CD4-positive, CD25-positive, alpha-beta regulatory T cell (primary cell): ENCODE measurements around the gene CYP27C1. TPM values are rescaled to one million over a fixed set of nuclear protein-coding genes. Genes with fewer than 3 reads are reported as not detected.

Experiments
- ATAC-seq, 2 donors: fragments of 150-1000 bp; cut with Tn5 transposase; one replicate each; pipeline ENCODE4 v1.10.0; 2021; ENCODE audit warnings: low read depth in 2 of 2, moderate number of reproducible peaks in 2 of 2, moderate library complexity in 1 of 2
- DNase-seq, 3 donors: peaks; one replicate each; pipeline versions ENCODE4 v3.0.0 to v3.0.0-alpha.2; 2012 to 2022; ENCODE audit warnings: mixed read lengths in 1 of 3
- H3K27ac ChIP-seq: one replicate; pipeline ENCODE4 v1.7.0; 2013; ENCODE audit warnings: mild to moderate bottlenecking, low read length; ENCODE audit not compliant: insufficient read depth, poor library complexity, severe bottlenecking
- H3K27me3 ChIP-seq: one replicate; pipeline ENCODE4 v1.7.0; 2013; ENCODE audit warnings: low read length; ENCODE audit not compliant: control insufficient read depth, insufficient read depth
- H3K36me3 ChIP-seq: one replicate; pipeline ENCODE4 v1.7.0; 2013; ENCODE audit warnings: mild to moderate bottlenecking, low read length, moderate library complexity; ENCODE audit not compliant: control insufficient read depth, insufficient read depth
- H3K4me1 ChIP-seq: 2 replicates; pipeline ENCODE4 v1.7.0; 2013; ENCODE audit warnings: mild to moderate bottlenecking, low read length; ENCODE audit not compliant: insufficient read depth, control insufficient read depth, poor library complexity, severe bottlenecking
- H3K4me3 ChIP-seq: one replicate; pipeline ENCODE4 v1.7.0; 2013; ENCODE audit warnings: low read depth, mild to moderate bottlenecking, low read length, moderate library complexity
- H3K9me3 ChIP-seq, 2 experiments: 1 replicate in 1 of 2; 2 replicates in 1 of 2; pipeline ENCODE4 v1.7.0; 2013; ENCODE audit warnings: low read length in 2 of 2, mild to moderate bottlenecking in 1 of 2, moderate library complexity in 1 of 2; ENCODE audit not compliant: control insufficient read depth in 2 of 2
- H3K27ac Mint-ChIP-seq, 3 donors: one replicate each; pipeline ENCODE4 v1.8.0; 2020 to 2022; ENCODE audit warnings: mild to moderate bottlenecking in 3 of 3, mixed read lengths in 3 of 3, moderate library complexity in 2 of 3
- H3K27me3 Mint-ChIP-seq: one replicate; pipeline ENCODE4 v1.8.0; 2022; ENCODE audit warnings: mild to moderate bottlenecking, mixed read lengths
- H3K36me3 Mint-ChIP-seq: one replicate; pipeline ENCODE4 v1.8.0; 2020; ENCODE audit warnings: mixed read lengths
- H3K4me1 Mint-ChIP-seq, 4 donors: one replicate each; pipeline ENCODE4 v1.8.0; 2020 to 2022; ENCODE audit warnings: mixed read lengths in 4 of 4, mild to moderate bottlenecking in 1 of 4
- H3K4me3 Mint-ChIP-seq, 4 donors: one replicate each; pipeline ENCODE4 v1.8.0; 2020 to 2022; ENCODE audit warnings: mild to moderate bottlenecking in 4 of 4, mixed read lengths in 4 of 4, moderate library complexity in 3 of 4
- H3K9me3 Mint-ChIP-seq, 7 donors: one replicate each; pipeline ENCODE4 v1.8.0; 2020 to 2022; ENCODE audit warnings: mixed read lengths in 7 of 7, mild to moderate bottlenecking in 3 of 7, moderate library complexity in 2 of 7
- polyA plus RNA-seq, 4 donors: library from polyadenylated mRNA; unstranded; fragments of 300-500 nt; fragmentation: Illumina TruSeq; gene quantifications; one replicate each; pipeline ENCODE4 v1.2.3, GENCODE V29; 2021
- total RNA-seq: library from RNA; stranded (reverse); gene quantifications from one replicate; pipeline ENCODE4 v1.2.3, GENCODE V29; 2022

CYP27C1 gene
- total and polyA plus RNA-seq, 5 donors from 2014 or later: not detected

DNA sequence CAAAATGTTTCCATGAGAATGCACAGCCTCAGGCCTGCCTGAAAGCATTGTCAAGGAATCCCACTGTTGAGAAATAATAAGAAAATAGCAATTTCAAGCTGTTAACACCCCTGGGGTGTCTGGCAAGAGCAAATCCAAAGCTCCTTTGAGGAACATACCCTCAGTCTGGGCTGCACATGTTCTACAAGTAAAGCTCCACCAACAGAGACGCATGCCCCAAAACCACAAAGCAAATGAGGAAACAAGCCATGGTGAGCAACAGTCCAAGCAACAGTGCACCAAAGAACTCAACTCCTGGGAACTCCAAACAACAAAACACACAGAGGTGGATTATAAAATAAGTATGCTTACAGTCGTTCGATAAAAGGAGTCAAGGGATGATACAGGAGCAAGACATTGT is 40.3 kb downstream of the CYP27C1 start:
- Mint-ChIP-seq H3K36me3 (no peaks in the 10 kb centered on the region), H3K9me3 (peaks cover 0 to 6% (median 2%) of the 10 kb centered on the region in 7 donors), H3K4me3 (peak overlapping the region in 1 of 4 donors; percentile 77), H3K27me3 (peaks cover 25% of the 10 kb centered on the region), H3K4me1 (peaks cover 0 to 4% (median 0%) of the 10 kb centered on the region in 4 donors), H3K27ac (no peak overlapping the region)
- no peaks in the 10 kb centered on the region for H3K9me3 ChIP-seq
- no peaks in the 10 kb centered on the region for H3K4me1 ChIP-seq
- no peak overlapping the region for H3K27ac ChIP-seq
- no peak for DNase-seq
- H3K27me3 ChIP-seq: peaks cover 4% of the 10 kb centered on the region
- no peak overlapping the region for H3K4me3 ChIP-seq
- no peaks in the 10 kb centered on the region for H3K36me3 ChIP-seq
- ATAC-seq: no peak

DNA sequence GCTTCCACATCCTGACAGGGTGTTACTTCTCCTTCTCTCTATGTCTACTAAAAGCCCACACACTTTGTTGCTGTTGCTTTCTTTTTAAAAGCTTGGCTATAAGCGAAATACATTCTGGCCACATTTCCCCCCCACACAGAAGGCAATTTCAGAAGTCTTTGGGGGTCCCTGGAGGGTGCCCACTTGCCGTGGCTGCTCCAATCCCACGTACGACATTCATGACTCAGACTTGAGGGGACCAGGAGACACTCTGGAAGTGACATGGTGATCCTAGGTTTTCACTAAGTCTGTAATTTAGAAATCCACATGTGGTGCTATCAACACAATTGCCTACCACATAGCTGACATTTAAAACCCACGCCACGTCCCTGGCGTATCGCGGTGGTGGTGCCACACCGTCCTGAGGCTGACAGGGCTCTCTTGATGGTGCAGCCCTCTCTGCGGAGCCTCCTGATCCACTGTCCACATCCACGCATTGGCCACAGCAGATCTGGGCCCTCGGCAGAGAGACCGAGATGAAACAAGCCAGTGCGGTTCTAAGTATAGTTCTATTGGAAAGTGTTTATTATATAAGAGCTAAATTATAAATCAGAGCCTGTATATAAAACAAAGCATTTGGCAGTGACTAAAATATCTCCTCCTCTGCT is 42.4 kb downstream of the CYP27C1 start:
- Mint-ChIP-seq H3K9me3 (peaks cover 0 to 6% (median 2%) of the 10 kb centered on the region in 7 donors), H3K4me1 (no peaks in the 10 kb centered on the region)

DNA sequence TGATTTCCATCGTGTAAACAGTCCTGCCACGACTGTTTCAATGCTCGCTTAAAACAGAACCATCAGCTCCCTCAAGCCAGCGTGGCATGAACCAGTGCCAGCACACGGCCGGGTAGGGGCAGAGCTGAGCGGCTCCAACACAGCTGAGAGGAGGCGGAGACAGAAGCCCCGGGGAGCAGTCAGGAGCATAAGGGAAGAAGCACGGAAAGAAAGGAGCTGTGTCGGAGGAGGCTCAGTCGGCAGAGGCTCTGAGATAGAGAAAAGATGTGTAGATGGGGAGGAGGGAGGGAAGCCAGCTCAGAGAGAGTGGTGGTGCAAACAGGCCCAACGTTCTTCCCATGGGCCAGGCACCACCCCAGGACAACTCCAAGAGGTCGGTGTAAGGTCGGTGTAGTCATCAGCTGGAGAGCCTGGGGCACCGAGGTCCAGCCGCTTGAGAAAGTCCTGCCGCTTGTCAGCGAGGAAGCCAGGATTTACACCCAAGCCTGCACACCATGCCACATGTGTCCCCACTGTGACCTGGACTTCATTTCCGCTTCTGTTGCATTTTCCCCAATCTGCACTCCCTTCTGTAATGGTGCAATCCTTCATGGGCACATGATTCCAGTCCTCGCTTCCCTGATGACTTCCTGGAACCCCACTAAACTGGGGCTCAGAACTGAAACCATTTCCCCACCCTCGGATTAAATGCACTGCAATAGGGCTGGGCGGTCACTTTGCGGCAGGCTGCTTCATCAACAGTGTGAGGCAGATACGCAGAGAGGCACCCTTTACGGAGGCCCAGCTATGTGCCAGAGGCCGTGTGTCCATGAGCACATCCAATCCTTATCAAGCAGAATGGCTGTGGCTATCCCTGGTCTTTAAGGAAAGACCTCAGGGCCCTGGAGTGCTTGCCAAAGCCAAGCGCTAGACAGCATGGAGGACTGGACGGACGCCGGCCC is 43.5 kb downstream of the CYP27C1 start:
- no peaks in the 10 kb centered on the region for H3K36me3 ChIP-seq
- H3K27me3 ChIP-seq: peaks cover 4% of the 10 kb centered on the region
- no peak overlapping the region for H3K27ac ChIP-seq
- no peak overlapping the region for H3K4me3 Mint-ChIP-seq
- no peak overlapping the region for H3K4me3 ChIP-seq
- H3K9me3 Mint-ChIP-seq: peaks cover 0 to 6% (median 2%) of the 10 kb centered on the region in 7 donors
- no peaks in the 10 kb centered on the region for H3K4me1 ChIP-seq
- H3K36me3 Mint-ChIP-seq: no peaks in the 10 kb centered on the region
- no peak overlapping the region for H3K27ac Mint-ChIP-seq
- no peaks in the 10 kb centered on the region for H3K9me3 ChIP-seq
- no peak for ATAC-seq
- peaks cover 16% of the 10 kb centered on the region for H3K27me3 Mint-ChIP-seq
- no peaks in the 10 kb centered on the region for H3K4me1 Mint-ChIP-seq
- no peak for DNase-seq

More for the DNA sequence above, 42.4 kb downstream of the CYP27C1 start:
- Mint-ChIP-seq H3K27me3 (peaks cover 14% of the 10 kb centered on the region), H3K36me3 (no peaks in the 10 kb centered on the region), H3K27ac (no peak overlapping the region), H3K4me3 (no peak overlapping the region)
- H3K4me3 ChIP-seq: no peak overlapping the region
- H3K9me3 ChIP-seq: no peaks in the 10 kb centered on the region
- no peak overlapping the region for H3K27ac ChIP-seq
- H3K36me3 ChIP-seq: no peaks in the 10 kb centered on the region
- peaks cover 4% of the 10 kb centered on the region for H3K27me3 ChIP-seq
- ATAC-seq (no peak), DNase-seq (no peak)
- H3K4me1 ChIP-seq: no peaks in the 10 kb centered on the region

- Histone ChIP-seq H3K36me3 (no peaks in the 10 kb centered on the region), H3K27me3 (peaks cover 4% of the 10 kb centered on the region), H3K4me1 (no peaks in the 10 kb centered on the region), H3K27ac (no peak overlapping the region), H3K9me3 (no peaks in the 10 kb centered on the region), H3K4me3 (no peak overlapping the region)
- ATAC-seq (no peak), DNase-seq (no peak)
- Mint-ChIP-seq H3K9me3 (peaks cover 0 to 6% (median 2%) of the 10 kb centered on the region in 7 donors), H3K27ac (no peak overlapping the region), H3K4me3 (no peak overlapping the region), H3K36me3 (no peaks in the 10 kb centered on the region), H3K4me1 (no peaks in the 10 kb centered on the region), H3K27me3 (peaks cover 19% of the 10 kb centered on the region)
These were observed 44.2 kb downstream of the CYP27C1 start for GRCh38 chr2:127175751-127176354.

GRCh38 chr2:127175041-127175721 is 44.9 kb downstream of the CYP27C1 start:
- no peaks in the 10 kb centered on the region for H3K4me1 Mint-ChIP-seq
- no peaks in the 10 kb centered on the region for H3K36me3 ChIP-seq
- no peak overlapping the region for H3K4me3 ChIP-seq
- H3K27me3 Mint-ChIP-seq: peaks cover 19% of the 10 kb centered on the region
- DNase-seq (no peak), ATAC-seq (no peak)
- no peaks in the 10 kb centered on the region for H3K4me1 ChIP-seq
- H3K9me3 Mint-ChIP-seq: peaks cover 0 to 2% (median 0%) of the 10 kb centered on the region in 7 donors
- H3K27me3 ChIP-seq: peaks cover 4% of the 10 kb centered on the region
- H3K36me3 Mint-ChIP-seq: no peaks in the 10 kb centered on the region
- H3K27ac ChIP-seq: no peak overlapping the region
- no peak overlapping the region for H3K4me3 Mint-ChIP-seq
- H3K27ac Mint-ChIP-seq: no peak overlapping the region
- no peaks in the 10 kb centered on the region for H3K9me3 ChIP-seq

GRCh38 chr2:127174640-127175039 is 45.5 kb downstream of the CYP27C1 start:
- no peaks in the 10 kb centered on the region for H3K9me3 ChIP-seq

GRCh38 chr2:127174136-127174535 is 46.0 kb downstream of the CYP27C1 start:
- Histone ChIP-seq H3K27ac (no peak overlapping the region), H3K9me3 (no peaks in the 10 kb centered on the region), H3K4me3 (no peak overlapping the region), H3K27me3 (peaks cover 2% of the 10 kb centered on the region), H3K4me1 (no peaks in the 10 kb centered on the region), H3K36me3 (no peaks in the 10 kb centered on the region)
- ATAC-seq: no peak
- H3K27ac Mint-ChIP-seq: no peak overlapping the region
- no peak overlapping the region for H3K4me3 Mint-ChIP-seq
- no peak for DNase-seq
- peaks cover 0 to 2% (median 0%) of the 10 kb centered on the region in 7 donors for H3K9me3 Mint-ChIP-seq
- H3K27me3 Mint-ChIP-seq: peaks cover 18% of the 10 kb centered on the region
- no peaks in the 10 kb centered on the region for H3K36me3 Mint-ChIP-seq
- H3K4me1 Mint-ChIP-seq: no peaks in the 10 kb centered on the region

More at GRCh38 chr2:127174640-127175039, 45.5 kb downstream of the CYP27C1 start:
- no peak for ATAC-seq
- H3K36me3 Mint-ChIP-seq: no peaks in the 10 kb centered on the region
- Histone ChIP-seq H3K27me3 (peaks cover 4% of the 10 kb centered on the region), H3K27ac (no peak overlapping the region), H3K4me3 (no peak overlapping the region), H3K4me1 (no peaks in the 10 kb centered on the region), H3K36me3 (no peaks in the 10 kb centered on the region)
- H3K4me3 Mint-ChIP-seq: no peak overlapping the region
- peaks cover 0 to 2% (median 0%) of the 10 kb centered on the region in 7 donors for H3K9me3 Mint-ChIP-seq
- no peak for DNase-seq
- peaks cover 18% of the 10 kb centered on the region for H3K27me3 Mint-ChIP-seq
- no peak overlapping the region for H3K27ac Mint-ChIP-seq
- H3K4me1 Mint-ChIP-seq: no peaks in the 10 kb centered on the region
